ENCODE data around the gene FAM83F.

The FAM83F gene

DNA sequence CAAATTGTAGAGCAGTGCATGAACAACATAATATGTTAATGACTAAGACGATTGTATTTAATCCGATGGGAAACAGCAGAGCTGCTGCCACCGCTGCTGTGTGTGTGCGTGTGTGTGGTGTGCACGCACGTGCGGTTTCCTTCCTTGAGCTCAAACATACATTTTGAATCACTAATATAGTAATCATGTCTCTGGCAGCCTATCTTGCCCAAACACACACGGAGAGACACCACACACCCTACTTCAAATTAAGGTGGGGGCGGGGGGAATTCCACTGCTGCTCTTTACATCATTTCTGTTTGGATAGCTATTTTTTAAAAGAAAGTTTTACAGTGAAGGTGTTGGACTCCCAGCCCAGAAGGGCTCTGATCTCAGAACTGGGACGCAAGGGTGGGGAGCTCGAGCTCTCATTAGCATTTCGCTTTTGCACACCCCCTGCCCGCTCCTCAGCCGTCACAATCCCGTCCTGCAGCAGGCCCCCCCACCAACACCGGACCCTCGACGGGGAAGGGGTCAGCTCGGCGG is 651 bp upstream of the FAM83F start:
- no peak for DNase-seq (ENCODE audit: low spot score)

DNA sequence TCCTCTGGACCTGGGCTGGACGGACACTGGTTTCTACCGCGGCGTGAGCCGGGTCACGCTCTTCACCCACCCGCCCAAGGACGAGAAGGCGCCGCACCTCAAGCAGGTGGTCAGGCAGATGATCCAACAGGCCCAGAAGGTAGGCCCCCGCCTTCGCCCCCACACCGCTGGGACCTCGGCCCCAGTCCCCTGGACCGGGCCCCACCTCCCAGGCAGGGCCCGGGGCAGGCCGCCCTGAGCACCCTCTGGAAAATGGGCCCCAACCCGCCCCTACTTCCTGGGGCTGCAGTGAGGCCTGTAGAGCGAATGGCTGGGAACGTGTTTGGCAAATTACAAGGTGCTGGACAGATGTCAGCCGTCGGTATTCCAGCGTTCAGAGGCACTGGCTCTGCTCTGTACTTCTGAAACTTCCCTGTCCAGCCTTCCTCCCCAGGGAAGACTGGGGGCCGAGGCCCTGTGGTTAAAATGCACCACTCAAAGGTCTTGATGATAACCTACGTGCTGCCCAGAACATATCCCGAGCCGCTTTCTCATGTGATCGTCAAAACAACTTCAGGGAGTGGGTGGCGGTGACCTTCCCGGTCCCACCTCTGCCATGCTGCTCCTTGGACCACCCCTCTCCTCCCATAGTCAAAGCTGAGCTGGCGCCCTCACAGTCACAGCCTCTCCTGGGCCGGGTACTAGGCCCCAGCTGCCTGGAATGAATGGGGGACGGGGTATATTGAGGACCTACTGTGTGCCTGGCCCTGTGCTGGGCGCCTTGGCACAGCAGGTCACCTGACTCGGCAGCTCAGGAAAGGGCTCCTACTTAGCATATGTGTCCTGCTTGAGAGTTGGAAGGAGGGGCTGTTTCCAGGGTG is 869 bp downstream of the FAM83F start:
- DNase-seq (ENCODE audit: low spot score), result no peak

DNA sequence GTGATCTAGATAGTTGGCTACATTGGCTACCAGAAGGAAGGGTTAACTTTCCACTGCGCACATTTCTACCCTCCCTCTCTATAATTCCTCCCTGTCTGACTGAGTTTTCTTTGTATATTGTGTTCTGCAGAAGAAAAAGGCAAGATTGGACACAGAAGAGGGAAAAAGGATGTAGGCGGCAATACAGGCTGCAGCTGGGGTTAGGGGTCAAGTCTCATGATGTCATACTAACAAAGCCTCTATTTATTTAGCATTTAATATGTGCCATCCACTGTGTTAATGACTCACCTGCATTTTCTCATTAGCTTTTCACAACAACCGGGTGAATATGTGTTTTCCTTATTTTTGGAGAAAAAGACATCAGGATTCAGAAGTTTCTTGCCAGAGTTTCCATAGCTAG is 2.0 kb downstream of the FAM83F start:
- DNase-seq (ENCODE audit: low spot score), result no peak

DNA sequence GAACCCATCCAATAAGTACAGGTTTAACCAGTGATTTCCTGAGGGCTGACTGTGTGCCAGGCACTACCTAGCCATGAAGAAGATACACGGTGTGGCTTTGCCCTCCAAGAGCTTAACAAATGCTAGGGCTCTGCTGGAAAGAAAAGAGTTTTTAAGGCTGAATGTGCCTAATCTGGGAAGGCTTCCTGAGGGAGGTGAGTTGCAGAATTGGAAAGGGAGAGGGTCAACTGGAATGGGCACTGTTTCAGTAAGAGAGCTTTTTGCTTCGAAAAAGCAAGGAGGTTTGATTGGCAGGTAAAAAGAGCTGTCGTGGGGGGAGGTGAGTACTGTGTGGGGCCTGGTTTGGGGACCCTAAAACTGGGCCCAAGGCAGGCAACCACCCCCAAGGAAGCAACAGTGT is 2.7 kb downstream of the FAM83F start:
- DNase-seq (ENCODE audit: low spot score), result no peak

DNA sequence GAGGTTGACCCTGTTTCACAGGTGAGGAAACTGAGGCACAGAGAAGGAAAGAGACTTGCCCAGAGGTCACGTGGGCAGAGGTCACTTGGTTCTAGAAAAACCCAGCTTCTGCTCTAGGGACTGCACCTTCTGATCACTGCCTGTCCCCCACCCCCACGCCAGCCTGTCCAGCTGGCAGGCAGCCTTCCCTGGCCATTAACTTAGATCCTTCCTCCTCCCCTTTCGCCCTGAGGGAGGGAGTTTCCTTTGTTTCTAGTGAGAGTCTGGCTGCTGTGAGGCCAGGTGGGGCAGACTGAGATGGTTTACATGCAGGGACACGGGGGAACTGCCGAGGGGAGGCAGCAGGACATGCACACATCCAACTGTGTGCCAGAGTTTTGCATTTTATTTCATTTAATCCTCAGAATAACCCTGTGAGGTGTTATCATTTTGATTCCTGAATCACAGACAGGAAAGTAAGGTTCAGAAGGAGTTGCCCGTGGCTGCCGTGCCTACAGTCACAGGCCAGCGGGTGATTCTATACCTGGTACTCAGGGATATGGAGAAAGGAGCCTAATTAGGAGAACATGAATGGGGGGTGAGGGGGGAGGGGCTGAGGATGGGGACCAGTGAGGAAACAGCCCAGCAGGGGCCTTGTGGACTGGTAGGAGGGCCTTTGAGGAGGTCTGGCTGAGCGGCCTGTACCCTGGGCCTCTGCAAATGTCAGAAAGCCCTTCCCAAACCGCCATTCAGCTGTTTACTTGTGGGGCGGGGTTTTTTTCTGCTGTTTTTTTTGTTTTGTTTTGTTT is 3.4 kb downstream of the FAM83F start:
- no peak for DNase-seq (ENCODE audit: low spot score)

DNA sequence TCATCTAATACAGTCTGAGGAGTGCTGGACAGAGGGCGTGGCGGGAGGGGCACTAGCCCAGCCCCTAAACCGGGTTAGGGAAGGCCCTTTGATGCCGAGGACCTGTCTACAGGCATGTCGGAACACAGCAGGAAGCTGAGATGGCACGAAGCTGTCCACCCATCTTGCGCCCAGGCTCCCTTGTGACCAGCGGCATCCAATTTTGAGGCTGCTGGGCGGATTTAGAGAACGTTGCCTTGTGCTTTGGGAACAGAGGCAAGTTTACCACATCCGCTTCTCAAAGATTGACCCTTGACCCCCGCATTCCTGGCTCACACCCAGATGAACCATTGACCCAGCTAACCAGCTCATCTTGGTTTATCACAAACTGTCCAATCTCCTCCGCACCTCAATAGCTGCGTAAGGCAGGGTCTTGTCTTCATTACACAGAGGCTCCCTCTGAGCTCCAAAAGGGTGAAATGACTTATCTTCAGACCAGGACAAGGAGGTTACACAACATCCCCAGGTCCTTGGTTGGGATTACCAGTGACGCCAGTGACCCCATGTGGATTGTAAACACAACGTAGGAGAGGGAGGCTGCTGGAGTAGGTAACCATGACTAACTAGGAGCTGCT is 4.5 kb downstream of the FAM83F start:
- no peak for DNase-seq (ENCODE audit: low spot score)

DNA sequence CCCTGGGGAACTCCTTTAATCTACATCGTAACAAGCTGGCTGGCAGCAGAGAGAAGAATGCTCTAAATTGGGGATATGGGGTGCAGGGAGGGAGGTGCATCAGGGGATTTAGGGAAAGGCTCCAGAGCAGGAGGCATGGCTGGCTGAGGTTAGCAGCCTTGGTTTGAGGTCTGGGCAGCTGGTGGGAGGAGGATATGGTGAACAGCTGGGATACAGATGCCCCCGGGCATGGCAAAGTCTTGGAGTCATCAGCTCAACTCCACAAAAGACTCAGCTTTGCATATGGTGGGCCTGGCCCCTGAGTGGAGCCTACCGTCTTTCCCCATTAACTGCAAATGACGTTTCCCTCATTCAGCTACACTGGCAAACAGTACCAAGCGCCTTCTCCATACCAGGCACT is 5.4 kb downstream of the FAM83F start:
- DNase-seq (ENCODE audit: low spot score), result no peak

DNA sequence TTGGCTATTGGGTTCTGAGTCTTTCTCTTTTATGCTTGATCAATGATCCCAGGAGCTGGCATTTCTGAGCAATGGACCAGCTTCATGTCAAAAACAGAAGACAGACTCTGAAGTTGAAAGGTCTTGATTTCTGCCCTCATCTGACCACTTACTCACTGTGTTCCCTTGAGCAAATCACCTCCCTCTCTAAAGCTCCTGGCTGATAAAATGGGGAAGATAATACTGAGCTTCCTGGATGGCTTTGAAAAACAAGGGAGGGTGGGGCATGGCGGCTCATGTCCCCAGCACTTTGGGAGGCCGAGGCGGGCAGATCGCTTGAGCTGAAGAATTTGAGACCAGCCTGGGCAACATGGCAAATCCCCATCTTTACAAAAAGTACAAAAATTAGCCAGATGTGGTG is 6.4 kb downstream of the FAM83F start:
- no peak for DNase-seq (ENCODE audit: low spot score)

DNA sequence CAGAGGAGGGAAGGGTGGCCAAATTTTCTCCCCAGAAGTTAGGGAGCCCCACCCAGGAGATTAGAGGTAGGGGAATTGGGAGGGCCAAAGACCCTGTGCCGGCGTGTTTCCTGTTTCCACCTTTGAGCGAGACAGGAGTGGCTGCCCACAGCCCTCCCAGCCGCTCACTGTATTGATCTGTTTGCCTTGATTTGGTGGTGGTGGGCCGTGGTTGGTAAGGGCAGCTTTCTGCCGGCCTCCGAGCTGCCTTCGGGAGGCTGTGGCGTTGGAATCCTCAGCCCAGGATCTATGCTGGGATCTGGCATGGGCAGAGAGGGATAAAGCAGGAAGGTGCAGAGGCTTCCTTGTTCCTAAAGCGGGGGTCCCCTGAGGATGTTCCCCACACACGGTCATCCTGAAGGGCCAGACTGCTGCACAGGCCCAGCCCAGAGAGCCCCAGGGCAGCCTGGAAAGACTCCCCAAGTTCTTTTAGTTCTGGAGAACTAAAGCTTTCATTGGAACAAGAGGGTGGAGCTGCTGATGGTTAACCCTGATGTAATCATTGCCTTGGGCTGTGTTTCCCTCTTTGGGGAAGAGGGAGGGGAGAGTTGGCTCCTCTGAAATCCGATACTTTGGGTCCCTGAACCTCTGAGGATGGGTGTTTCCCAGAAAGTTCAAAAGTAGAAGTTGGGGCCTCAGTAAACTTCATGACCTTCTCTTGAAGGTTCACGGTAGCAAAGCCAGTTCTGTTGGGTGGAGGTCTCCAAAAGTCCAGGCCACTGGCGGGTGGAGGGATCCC is 7.2 kb downstream of the FAM83F start:
- no peak for DNase-seq (ENCODE audit: low spot score)

DNA sequence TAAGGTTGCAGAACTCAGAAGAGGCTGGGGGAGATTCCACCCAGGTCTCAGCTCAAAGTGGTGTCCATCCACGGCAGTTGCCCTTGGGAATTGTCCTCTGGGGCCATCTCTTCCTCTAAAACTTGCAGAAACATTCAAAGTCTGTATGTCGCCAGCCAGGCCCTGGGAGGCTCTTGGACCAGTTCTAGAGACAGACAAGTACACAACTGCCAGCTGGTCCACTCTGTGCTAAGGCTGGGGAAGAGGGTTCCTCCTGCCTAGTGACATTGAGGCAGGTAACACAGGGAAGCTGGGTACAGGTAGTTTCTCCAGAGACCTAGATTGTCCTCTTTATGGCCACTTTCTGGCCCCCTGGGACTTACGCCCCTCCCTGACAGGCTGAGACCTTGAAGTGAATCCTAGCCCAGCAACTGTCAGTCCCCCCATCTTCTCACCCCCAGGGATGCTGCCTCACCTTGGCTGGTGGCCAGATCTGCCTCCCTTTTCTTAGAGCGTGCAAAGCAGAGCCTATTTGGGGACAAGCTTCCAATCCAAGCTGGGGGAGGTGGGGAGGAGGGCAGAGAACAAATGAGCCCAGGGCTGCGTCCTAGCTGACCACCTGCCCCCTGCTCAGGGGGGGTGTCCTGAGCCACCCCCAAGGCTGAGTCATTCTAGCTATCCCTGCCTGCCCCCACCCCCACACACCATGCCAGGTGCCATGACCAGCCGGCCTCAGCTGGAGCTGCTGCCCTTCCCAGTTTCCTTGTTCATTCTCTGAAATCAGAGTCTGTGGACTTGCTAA is 8.4 kb downstream of the FAM83F start:
- DNase-seq (ENCODE audit: low spot score), result no peak

DNA sequence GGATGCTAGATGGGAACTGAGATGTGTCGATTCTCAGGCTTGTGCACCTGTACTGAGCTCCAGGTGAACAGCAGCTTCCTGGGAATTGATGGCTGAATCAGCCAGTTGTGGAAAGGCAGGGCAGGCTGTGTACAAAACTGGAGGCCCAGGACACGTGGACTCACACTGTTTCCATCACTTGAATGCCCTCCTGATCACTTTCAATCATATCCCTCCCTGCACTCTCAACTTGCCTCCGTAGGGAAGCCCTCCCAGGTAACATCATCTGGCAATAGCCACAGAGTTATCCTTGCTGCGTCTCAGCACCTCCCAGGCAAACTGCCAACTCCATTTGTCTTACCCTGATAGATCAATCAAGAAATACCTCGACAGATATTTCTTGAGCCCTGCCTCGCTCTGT is 10.1 kb downstream of the FAM83F start:
- DNase-seq (ENCODE audit: low spot score), result no peak

DNA sequence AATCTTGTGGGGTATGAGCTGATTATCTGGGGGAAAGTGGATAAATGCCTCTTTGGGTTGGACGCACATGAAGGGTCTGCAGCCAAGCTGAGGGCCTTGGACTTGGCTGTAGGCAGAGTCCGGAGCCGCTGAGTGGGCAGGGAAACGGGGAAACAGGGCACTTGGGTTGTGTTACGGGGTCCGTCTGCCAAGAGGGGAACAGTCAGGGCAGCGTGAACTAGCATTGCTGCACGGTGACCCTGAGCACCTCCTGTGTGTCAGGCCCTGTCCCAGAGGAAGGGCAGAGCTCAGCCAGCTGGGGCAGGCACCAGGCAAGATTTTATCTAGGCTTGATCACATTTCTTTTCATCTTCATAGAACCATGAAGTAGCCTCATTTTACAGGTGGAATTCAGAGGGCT is 11.9 kb downstream of the FAM83F start:
- no peak for DNase-seq (ENCODE audit: low spot score)

DNA sequence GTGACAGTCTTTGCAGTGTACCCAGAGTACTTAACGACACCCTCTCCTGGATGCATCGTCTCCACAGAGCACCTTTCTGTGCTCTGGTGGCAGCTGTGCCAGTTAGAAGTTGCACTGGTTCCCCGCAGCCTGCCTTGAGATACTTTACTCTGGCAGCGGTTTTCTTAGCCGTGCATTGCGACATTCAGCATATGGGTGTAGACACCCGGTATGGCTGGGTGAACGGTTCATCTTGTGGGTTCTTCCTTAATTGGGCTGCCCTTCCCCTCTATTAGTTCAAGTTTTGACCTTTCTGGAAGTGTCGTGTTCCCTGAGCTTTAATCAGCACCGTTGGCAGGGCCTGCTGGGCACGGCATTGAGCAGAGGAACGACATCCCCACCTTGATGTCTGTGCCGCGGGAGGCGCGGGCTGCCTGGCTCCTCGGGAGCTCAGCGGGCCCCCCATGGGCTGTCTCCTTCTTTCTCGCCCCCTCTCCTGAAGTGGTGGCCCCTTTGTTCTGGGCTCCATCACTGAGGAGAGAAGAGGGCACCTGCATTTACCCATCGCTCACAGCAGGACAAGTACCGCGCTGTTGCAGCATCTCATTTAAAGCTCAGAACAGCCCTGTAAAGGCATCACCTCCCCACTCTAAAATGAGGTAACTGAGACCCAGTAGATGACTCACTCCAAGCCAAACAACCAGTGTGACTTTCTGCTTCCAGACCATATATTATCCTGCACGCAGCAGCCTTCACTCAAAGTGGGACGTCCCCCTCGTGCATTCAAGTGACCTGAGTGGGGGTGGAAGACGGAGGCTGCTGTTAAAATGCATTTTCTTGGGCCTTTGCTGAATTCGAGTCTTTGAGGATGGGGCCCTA is 13.3 kb downstream of the FAM83F start:
- DNase-seq (ENCODE audit: low spot score), result no peak

DNA sequence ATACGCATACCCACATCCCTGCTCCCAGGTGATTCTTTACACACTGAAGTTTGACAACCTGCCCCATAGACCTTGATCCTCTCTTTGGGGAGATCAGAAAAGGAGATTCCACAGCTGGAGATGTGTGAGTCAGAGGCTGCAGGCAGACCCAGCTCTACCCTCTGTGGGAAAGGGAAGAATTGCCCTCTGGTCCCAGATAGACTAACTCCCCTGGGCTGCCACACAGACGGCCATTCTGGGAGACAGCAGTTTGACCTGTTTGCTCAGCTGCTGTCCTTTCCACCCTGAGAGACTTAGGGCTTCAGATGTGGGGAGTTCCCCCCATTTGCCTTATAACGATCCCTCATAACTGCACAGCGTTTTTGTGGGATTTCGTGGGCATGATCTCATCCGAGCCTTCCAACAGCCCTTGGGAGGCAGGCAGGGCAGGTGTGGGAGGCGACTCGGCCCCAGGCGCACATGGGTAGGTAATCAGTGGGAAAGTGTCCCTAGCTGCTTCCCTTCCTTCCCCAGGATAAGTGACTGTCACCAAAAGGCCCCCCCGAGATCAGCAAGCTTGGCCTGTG is 14.1 kb downstream of the FAM83F start:
- no peak for DNase-seq (ENCODE audit: low spot score)

DNA sequence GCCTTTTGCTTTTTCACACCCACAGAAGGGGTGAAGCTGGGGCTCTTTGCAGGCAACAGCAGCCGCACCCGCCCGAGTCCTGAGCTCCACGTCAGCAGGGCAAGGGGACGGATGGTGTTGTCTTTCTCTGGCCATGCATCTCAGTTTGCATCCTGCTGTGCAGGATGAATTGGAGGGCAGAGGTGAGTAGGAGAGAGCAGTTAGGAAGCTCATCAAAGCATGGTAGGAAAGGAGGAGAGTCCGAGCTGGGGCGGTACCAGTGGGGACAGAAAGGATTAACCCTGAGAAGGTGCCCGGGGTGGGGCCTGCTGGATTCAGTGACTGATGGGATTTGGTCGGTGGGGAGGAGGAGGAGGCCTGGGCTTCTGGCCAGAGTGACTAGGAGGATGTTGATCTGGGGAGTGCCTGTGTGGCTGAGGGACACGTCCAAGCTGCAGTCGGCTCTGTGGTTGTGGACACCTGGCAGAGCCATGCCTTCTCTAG is 14.6 kb downstream of the FAM83F start:
- DNase-seq (ENCODE audit: low spot score), result no peak

DNA sequence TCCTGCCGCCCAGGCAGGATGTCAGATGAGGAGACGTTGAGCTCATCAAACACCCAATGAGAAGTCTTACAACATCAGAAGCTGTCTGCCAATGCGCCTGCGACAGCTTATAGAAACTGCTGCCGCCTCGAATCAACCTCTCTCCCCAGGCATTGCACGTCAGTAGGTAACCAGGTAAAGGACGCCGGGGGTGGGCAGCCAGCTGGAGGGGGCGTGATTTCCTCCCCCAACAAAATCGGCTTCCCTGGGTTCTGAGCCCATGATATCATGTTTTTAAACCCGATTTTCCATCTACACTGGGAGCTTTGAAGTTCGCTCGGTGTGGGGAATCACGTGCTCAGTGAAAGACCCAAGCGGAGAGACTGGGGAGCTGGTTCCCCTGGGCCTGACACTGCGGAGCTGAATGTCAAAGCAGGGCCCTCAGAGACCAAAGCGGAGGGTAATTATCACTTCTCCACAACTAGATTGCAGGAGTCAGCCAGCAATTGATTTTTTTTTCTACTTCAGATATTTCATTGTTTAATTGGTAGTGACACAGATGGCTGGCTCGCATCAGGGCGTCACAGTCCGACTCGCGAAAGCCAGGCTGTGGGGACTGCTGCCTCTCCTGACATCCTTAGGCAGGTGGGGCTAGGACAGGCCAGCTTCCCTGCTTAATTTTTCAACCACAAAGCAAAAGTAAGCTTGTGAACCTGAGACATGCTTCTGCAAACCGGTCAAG is 15.4 kb downstream of the FAM83F start:
- no peak for DNase-seq (ENCODE audit: low spot score)

DNA sequence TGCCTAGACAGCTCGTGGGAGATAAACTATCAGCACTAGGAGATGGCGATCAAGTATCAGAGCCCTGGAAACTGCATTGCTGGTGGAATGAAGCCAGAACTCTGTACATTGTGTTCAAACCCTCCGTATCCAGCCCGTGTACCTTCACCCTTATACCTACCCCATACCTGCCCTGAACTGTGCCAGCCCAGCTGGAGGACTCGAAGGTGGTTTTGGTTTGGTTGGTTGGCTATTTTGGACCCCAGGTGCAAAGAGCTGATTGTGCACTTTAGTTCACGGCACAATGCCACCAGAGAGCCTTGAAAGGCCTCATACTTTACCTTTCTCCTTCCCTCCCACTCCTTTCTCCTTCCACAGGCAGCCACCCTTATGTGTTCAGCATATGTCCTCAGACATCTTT is 16.0 kb downstream of the FAM83F start:
- DNase-seq (ENCODE audit: low spot score), result no peak

DNA sequence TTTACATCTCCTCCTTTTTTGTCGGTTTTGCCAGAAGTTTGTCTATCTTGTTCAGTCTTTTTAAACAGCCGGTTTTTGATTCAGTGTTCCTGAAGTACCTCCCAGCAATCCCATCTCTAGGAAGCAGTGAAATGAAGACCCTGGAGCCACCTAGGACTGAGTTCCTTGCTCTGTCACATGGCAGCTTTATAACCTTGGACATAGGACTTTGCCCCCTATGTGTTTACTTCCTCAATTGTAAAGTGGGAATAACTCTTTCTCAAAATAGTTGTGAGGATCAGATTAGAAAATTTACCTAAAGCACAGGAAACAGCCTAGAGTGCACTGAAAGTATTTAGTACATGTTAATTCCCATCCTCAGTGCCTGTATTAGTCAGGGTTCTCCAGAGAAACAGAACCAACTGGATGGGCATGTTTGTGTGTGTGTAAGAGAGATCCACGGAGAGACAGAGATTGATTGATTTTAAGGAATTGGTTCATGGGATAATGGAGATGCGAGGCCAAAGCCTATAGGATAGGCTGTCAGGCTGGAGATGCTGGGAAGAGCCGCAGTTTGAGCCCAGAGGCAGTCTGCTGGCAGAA is 20.0 kb downstream of the FAM83F start:
- no peak for DNase-seq (ENCODE audit: low spot score)
